SU-DHL-6 (cell line): Measurements from ENCODE around the gene RALB.

Source experiments
- CTCF ChIP-seq: fragments of 200-600 bp; sonication (generic); IDR thresholded peaks from one replicate; pipeline ENCODE4 v1.5.1; 2017; ENCODE audit warnings: antibody characterized with exemption, mild to moderate bottlenecking, low read length, moderate library complexity; ENCODE audit not compliant: insufficient read depth, poor library complexity, severe bottlenecking
- EZH2phosphoT487 ChIP-seq: fragments of 200-600 bp; sonication (generic), shearing (Covaris generic); conservative IDR thresholded peaks from 2 replicates; pipeline ENCODE4 v1.6.1; 2018; ENCODE audit warnings: mild to moderate bottlenecking, antibody characterized with exemption, low read length, moderate library complexity, mixed read lengths

- no peak for TF ChIP-seq EZH2phosphoT487
- TF ChIP-seq CTCF, result no peak
Observed at GRCh38 chr2:120313695-120314615, 61.3 kb downstream of the RALB start.
